ENCODE results near the gene HPS4. TPM values are rescaled to one million over a fixed set of nuclear protein-coding genes. Genes with fewer than 3 reads are reported as not detected.

The HPS4 gene
- total RNA-seq, 1 donor = 38.5 TPM

GRCh38 chr22:26524870-26525269 is 41.3 kb upstream of the HPS4 start:
- no peak for TF ChIP-seq CTCF (IDR thresholded peaks at IDR 0.05; ENCODE audit: insufficient read depth, low read length)
- no peak for DNase-seq (ENCODE audit: low read depth)
- no peak overlapping the region for H3K4me3 ChIP-seq (ENCODE audit: low read depth, low read length)

GRCh38 chr22:26522592-26522991 is 39.0 kb upstream of the HPS4 start:
- no peak for DNase-seq (ENCODE audit: low read depth)
- no peak overlapping the region for H3K4me3 ChIP-seq (ENCODE audit: low read depth, low read length)
- TF ChIP-seq CTCF (IDR thresholded peaks at IDR 0.05; ENCODE audit: insufficient read depth, low read length) = no peak

- no peak overlapping the region for H3K4me3 ChIP-seq (ENCODE audit: low read depth, low read length)
- TF ChIP-seq CTCF (IDR thresholded peaks at IDR 0.05; ENCODE audit: insufficient read depth, low read length) = no peak
- no peak for DNase-seq (ENCODE audit: low read depth)
Observed at GRCh38 chr22:26522012-26522411, 38.4 kb upstream of the HPS4 start.

- no peak for DNase-seq (ENCODE audit: low read depth)
- no peak overlapping the region for H3K4me3 ChIP-seq (ENCODE audit: low read depth, low read length)
- no peak for TF ChIP-seq CTCF (IDR thresholded peaks at IDR 0.05; ENCODE audit: insufficient read depth, low read length)
Observed at GRCh38 chr22:26517429-26517828, 33.8 kb upstream of the HPS4 start.

- TF ChIP-seq CTCF (IDR thresholded peaks at IDR 0.05; ENCODE audit: insufficient read depth, low read length) = no peak
- no peak overlapping the region for H3K4me3 ChIP-seq (ENCODE audit: low read depth, low read length)
- no peak for DNase-seq (ENCODE audit: low read depth)
Observed at GRCh38 chr22:26516503-26516902, 32.9 kb upstream of the HPS4 start.

GRCh38 chr22:26515931-26516330 is 32.3 kb upstream of the HPS4 start:
- TF ChIP-seq CTCF (IDR thresholded peaks at IDR 0.05; ENCODE audit: insufficient read depth, low read length) = no peak
- H3K4me3 ChIP-seq (ENCODE audit: low read depth, low read length) = no peak overlapping the region
- no peak for DNase-seq (ENCODE audit: low read depth)

GRCh38 chr22:26514419-26515161 is 31.0 kb upstream of the HPS4 start:
- DNase-seq (ENCODE audit: low read depth) = no peak
- no peak for TF ChIP-seq CTCF (IDR thresholded peaks at IDR 0.05; ENCODE audit: insufficient read depth, low read length)
- H3K4me3 ChIP-seq (ENCODE audit: low read depth, low read length) = no peak overlapping the region
